ENCODE data around the gene ERAL1. TPM values are rescaled to one million over a fixed set of nuclear protein-coding genes. Genes with fewer than 3 reads are reported as not detected.

Gene ERAL1
- total and polyA plus RNA-seq, 7 donors, result 38.3 to 98.5 (median 44.7) TPM

DNA sequence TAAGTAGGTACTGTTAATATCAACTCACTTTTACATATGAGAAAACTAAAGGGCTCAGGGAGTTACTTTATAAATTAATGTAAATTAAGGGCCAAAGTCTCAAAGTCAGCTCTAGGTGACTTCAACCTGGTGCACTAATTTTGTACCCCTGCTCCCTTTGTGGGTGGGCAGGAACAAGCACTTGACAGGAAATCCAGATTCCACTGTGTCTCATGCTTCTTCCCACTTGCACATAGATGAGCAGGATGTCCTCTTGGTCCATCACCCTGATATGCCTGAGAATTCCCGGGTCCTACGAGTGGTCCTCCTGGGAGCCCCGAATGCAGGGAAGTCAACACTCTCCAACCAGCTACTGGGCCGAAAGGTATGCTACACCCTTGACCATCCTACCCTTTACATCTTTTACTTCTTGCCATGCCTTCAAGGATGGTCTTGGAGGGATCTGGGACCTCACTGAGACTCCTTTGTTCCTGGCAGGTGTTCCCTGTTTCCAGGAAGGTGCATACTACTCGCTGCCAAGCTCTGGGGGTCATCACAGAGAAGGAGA lies 1.3 kb downstream of the ERAL1 start:
- WGBS, 3 donors, result 85 to 87% (median 87%) methylated on average over 5 of the region's 5 CpGs
- H3K36me3 ChIP-seq (ENCODE audit: insufficient read depth in 1 of 2, low read depth in 1 of 2), result peaks cover 10 to 51% of the 10 kb centered on the region in 2 donors
- no peaks in the 10 kb centered on the region for H3K9me3 ChIP-seq
- intact Hi-C loops (cut with DNase I), result loop anchor here (5.0 kb wide), 2 partner anchors 41 to 44 kb away; partner anchors contain the start of gene FLOT2 (in 2 of the 2)
- peaks cover 11% of the 10 kb centered on the region for H3K4me1 ChIP-seq
- H3K27ac ChIP-seq, result no peak overlapping the region
- H3K4me3 ChIP-seq, result peak overlapping the region; percentile 96
- DNase-seq, result no peak
- ATAC-seq, result no peak
- H3K27me3 ChIP-seq (ENCODE audit: insufficient read depth in 3 of 3, low read length in 2 of 3), result no peaks in the 10 kb centered on the region
- TF ChIP-seq, protein P1, sequence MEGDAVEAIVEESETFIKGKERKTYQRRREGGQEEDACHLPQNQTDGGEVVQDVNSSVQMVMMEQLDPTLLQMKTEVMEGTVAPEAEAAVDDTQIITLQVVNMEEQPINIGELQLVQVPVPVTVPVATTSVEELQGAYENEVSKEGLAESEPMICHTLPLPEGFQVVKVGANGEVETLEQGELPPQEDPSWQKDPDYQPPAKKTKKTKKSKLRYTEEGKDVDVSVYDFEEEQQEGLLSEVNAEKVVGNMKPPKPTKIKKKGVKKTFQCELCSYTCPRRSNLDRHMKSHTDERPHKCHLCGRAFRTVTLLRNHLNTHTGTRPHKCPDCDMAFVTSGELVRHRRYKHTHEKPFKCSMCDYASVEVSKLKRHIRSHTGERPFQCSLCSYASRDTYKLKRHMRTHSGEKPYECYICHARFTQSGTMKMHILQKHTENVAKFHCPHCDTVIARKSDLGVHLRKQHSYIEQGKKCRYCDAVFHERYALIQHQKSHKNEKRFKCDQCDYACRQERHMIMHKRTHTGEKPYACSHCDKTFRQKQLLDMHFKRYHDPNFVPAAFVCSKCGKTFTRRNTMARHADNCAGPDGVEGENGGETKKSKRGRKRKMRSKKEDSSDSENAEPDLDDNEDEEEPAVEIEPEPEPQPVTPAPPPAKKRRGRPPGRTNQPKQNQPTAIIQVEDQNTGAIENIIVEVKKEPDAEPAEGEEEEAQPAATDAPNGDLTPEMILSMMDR (IDR thresholded peaks at IDR 0.05), result no peak

DNA sequence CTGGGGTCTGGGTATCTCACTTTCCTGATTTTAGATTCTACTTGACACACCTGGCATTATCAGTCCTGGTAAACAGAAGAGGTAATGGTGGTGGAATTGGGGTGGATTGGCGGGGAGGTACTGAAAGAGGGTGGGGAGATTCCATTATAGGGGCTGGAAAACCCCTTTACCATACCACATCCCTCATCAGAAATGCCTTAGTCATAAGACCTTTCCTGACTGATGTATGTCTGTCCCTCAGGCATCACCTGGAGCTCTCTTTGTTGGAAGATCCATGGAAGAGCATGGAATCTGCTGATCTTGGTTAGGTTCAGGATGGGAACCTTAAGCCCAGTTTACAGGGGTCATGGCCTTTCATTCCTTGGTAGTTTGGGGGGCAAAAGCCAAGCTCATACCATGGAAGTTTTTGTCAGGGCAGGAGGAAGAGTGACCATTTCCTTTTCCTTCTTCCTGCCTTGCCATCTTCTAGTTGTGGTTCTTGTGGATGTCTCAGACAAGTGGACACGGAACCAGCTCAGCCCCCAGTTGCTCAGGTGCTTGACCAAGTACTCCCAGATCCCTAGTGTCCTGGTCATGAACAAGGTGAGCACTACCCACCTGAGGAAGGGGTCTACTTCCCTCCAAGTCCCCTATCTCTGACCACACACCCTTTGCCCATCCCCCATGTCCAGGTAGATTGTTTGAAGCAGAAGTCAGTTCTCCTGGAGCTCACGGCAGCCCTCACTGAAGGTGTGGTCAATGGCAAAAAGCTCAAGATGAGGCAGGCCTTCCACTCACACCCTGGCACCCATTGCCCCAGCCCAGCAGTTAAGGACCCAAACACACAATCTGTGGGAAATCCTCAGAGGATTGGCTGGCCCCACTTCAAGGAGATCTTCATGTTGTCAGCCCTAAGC lies 3.3 kb downstream of the ERAL1 start:
- Histone ChIP-seq H3K36me3 (ENCODE audit: insufficient read depth in 1 of 2, low read depth in 1 of 2) (peaks cover 10 to 58% of the 10 kb centered on the region in 2 donors), H3K9me3 (no peaks in the 10 kb centered on the region), H3K27me3 (ENCODE audit: insufficient read depth in 3 of 3, low read length in 2 of 3) (no peaks in the 10 kb centered on the region), H3K27ac (no peak overlapping the region), H3K4me1 (peaks cover 11% of the 10 kb centered on the region), H3K4me3 (no peak overlapping the region)
- TF ChIP-seq, protein P1 (IDR thresholded peaks at IDR 0.05), result no peak
- DNase-seq, result peak in 1 of 2 donors; percentile 14
- no peak for ATAC-seq
- intact Hi-C loops (cut with DNase I), result loop anchor here (5.0 kb wide), 2 partner anchors 39 to 46 kb away; partner anchors contain the start of gene FLOT2 (in 2 of the 2)
- whole genome bisulfite sequencing, 3 donors, result 91% methylated on average over 3 of the region's 3 CpGs

DNA sequence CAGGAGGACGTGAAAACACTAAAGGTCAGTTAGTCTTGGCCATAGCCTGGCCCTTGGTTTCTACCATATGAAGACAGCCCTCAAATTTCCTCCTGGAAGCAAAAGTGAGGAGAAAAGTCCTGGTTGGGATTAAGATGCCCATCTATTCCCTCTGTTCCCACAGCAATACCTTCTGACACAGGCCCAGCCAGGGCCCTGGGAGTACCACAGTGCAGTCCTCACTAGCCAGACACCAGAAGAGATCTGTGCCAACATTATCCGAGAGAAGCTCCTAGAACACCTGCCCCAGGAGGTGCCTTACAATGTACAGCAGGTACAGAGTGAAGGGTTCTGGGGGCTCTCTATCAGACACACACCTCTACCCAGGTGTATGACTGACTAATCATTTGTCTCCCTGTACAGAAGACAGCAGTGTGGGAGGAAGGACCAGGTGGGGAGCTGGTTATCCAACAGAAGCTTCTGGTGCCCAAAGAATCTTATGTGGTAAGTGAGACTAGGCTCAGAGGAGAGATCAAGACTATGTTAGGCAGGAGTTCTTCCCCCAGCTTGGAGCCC lies 4.1 kb downstream of the ERAL1 start:
- H3K36me3 ChIP-seq (ENCODE audit: insufficient read depth in 1 of 2, low read depth in 1 of 2), result peaks cover 10 to 58% of the 10 kb centered on the region in 2 donors
- TF ChIP-seq, protein P1 (IDR thresholded peaks at IDR 0.05), result no peak

DNA sequence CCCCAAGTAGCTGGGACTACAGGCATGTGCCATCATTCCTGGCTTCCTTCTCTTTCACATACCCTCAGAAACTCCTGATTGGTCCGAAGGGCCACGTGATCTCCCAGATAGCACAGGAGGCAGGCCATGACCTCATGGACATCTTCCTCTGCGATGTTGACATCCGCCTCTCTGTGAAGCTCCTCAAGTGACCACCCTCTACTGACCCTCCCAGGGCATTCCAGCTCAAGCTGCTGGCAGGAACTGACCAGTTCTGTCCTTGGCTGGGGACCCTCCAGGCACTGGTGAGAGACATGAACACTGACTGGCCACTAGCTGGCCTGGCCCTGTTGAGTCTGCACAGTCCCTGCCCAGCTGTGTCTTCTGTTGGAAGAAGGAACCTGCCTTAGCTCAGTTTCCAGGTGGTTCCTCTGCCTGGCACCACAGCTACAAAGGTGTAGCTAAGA lies 5.6 kb downstream of the ERAL1 start:
- Histone ChIP-seq H3K27ac (no peak overlapping the region), H3K27me3 (ENCODE audit: insufficient read depth in 3 of 3, low read length in 2 of 3) (no peaks in the 10 kb centered on the region), H3K4me3 (no peak overlapping the region), H3K36me3 (ENCODE audit: insufficient read depth in 1 of 2, low read depth in 1 of 2) (peaks cover 10 to 58% of the 10 kb centered on the region in 2 donors), H3K4me1 (peaks cover 5% of the 10 kb centered on the region), H3K9me3 (no peaks in the 10 kb centered on the region)
- intact Hi-C loops (cut with DNase I), result no loop called here
- TF ChIP-seq, protein P1 (IDR thresholded peaks at IDR 0.05), result no peak
- no peak for ATAC-seq
- 92 to 95% (median 93%) methylated on average over 4 of the region's 4 CpGs for WGBS, 3 donors
- DNase-seq, result no peak

More for the DNA sequence above, 4.1 kb downstream of the ERAL1 start:
- intact Hi-C loops (cut with DNase I), result loop anchor here (5.0 kb wide), 2 partner anchors 38 to 47 kb away; partner anchors contain the start of gene FLOT2 (in 2 of the 2)
- no peaks in the 10 kb centered on the region for H3K27me3 ChIP-seq (ENCODE audit: insufficient read depth in 3 of 3, low read length in 2 of 3)
- no peak overlapping the region for H3K4me3 ChIP-seq
- H3K4me1 ChIP-seq, result peaks cover 11% of the 10 kb centered on the region
- H3K9me3 ChIP-seq, result no peaks in the 10 kb centered on the region
- DNase-seq, result peak in 1 of 2 donors; percentile 17
- ATAC-seq, result no peak
- no peak overlapping the region for H3K27ac ChIP-seq
- WGBS, 3 donors, result 43 to 51% (median 47%) methylated on average over 2 of the region's 2 CpGs

All from psoas muscle (tissue), 8 donors.